ENCODE data around the gene LPAR6.

- TF ChIP-seq CTCF (IDR thresholded peaks at IDR 0.05; ENCODE audit: borderline replicate concordance, extremely low read depth, low read length, poor library complexity, severe bottlenecking) (no peak), EZH2 (IDR thresholded peaks at IDR 0.05; ENCODE audit: borderline replicate concordance, low read depth, low read length, severe bottlenecking) (no peak)
Observed at GRCh38 chr13:48431987-48432615, 19.2 kb upstream of the LPAR6 start.
